GM18511 (cell line): ENCODE results near the gene FREM1.

Source experiments
- ATAC-seq: cut with Tn5 transposase; IDR thresholded peaks from one replicate; pipeline ENCODE4 v1.9.1; 2021; ENCODE audit warnings: mild to moderate bottlenecking, moderate library complexity; ENCODE audit not compliant: unreplicated experiment

FREM1 gene

DNA sequence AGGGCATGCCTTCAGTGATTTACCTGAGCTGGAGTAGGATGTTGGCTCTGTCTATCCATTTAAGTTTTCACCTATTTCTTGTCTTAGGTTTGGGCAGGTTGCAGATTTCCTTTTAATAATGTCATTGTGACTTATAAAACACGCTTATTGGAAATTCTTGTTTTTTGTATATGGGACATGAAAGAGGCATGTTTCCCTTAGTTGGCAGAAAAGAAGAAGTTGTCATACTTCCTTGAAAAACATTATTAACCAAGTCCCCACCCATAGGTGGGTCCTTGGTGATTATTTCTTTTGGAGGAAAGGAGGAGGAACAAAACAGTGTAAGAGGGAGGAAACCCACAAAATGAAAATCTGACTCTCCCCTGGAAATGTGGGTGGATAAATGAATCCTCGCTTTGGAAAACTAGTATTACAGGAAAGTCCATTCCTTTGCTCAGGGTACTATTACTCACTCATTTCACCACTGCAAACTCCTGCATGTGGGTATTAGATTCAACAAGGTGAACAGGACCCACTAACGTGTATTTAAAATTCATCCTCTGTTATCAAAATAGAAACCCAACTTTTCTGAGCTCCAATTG, 197.0 kb downstream of the FREM1 start:
- no peak for ATAC-seq

DNA sequence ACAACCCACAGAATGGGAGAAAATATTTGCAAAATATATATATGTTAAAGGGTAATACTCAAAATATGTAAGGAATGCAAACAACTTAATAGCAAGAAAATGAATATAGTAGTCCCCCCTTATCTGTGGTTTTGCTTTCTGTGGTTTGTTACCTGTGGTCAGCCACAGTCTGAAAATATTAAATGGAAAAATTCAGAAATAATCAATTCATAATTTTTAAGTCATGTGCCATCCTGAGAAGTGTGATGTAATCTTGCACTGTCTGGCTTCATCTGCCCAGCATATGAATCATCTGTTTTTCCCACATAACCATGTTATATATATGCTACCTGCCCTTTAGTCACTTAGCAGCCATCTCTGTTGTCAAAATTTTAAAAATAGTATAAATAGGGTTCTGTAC, 199.4 kb downstream of the FREM1 start:
- ATAC-seq: no peak

DNA sequence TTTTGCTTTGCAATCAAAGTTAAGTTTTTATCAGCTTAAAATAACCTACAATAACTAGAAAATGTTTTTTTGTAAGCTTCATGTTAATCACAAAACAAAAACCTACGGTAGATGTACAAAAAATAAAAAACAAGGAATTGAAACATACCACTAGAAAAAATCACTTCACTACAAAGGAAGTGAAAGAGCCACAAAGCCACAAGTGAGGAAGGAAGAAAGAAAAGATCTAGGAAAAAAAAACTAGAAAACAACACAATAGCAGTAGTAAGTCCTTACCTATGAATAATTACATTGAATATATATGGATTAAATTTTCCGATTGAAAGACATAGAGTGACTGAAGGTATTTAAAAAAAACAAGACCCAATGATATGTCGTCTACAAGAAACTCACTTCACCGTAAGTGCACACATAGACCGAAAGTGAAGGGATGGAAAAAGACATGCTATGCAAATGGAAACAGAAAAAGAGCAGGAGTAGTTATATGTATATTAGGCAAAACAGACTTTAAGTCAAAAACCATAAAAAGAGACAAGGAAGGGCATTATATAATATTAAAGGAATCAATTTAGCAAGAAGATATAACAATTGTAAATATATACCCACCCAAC, 203.6 kb downstream of the FREM1 start:
- ATAC-seq: peak; percentile 77

DNA sequence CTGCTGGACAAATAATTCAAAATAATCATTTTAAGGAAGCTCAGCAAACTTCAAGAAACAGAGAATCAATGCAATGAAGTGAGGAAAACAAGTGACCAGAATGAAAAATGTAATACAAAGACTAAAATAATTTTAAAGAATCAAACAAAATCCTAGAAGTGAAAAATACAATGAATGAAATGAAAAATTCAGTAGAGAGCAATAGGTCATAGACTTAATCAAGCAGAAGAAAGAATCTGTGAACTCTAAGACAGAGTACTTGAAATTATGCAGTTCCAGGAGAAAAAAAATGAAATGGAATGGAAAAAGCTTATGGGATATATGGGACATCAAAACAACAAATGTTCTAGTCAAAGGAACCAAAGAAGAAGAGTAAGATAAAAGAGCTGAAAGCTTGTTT, 205.1 kb downstream of the FREM1 start:
- ATAC-seq: no peak

DNA sequence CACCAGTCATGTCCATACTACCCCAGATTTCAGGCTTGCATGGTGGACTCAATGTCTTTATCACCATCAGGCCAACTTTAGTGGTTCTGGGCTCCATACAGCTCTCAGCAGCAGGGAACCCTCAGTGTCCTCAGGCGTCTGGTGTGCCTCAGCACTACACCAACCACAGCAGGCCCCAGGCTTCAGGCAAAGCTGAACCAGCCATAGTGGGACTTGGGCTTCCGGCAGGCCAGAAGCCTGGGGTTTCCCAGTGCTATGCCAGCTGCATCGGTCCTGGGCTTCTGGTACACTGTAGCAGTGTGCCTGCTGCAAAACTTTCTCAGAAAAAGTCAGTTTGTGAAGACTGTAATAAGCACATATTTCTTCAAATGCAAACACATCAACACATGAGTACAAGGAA, 205.9 kb downstream of the FREM1 start:
- no peak for ATAC-seq

DNA sequence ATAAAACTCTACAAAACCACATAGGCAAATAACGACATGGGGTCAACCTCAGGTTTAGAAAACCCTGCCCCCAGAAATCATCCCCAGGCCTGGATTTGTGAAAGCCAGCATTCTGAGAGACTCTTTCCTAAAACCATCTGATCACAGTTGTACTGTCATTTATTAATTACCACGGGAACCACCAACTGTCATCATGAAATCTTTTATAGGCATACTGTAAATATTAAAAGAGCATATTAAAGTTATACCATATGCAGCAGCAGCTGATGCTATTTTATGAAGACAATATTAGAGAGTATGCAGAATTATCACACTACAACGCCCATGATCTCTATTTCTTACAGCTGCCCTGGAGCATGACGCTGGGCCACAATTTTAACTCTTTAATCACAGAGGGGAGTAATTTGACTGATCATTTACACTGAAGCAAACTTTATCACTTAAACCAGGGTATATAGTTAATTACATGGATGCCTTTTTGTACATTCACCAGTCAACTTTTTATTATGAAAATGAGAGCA, 208.0 kb downstream of the FREM1 start:
- ATAC-seq: no peak

DNA sequence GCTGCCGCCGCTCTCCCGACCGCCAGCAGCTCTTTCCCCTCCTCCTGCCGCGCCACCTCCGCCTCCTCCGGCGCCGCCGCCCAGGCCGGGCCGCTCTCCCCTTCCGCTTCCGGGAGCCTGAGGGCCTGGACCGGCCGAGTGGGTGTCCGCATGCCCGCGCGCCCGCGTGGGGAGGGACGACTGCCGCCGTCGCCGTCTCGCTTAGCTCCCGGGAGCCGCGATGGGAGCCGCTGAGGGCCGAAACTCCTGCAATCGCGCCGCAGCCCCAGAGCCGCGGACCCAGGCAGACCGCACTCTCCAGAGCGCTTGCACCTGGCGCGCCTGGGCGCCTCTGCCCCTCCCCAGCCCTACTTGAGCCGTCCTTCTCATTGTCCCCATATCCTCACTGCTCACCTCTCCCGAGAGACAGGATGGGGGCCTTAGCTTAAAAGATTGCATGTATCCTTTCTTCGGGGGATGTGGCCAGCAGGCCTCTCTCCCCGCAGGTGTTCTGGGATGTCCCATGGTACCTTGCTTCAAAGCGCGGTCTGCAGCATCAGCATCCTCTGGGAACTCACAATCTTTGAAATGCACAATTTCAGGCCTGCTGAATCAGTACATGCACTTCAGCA, 216.9 kb downstream of the FREM1 start, which contains the start of gene ZDHHC21:
ZDHHC21 (minus strand) TSS at position 182 of the 611 bp plus-strand sequence. CDS start 19,092 bp downstream, outside the sequence.
- ATAC-seq: peak; percentile 79

DNA sequence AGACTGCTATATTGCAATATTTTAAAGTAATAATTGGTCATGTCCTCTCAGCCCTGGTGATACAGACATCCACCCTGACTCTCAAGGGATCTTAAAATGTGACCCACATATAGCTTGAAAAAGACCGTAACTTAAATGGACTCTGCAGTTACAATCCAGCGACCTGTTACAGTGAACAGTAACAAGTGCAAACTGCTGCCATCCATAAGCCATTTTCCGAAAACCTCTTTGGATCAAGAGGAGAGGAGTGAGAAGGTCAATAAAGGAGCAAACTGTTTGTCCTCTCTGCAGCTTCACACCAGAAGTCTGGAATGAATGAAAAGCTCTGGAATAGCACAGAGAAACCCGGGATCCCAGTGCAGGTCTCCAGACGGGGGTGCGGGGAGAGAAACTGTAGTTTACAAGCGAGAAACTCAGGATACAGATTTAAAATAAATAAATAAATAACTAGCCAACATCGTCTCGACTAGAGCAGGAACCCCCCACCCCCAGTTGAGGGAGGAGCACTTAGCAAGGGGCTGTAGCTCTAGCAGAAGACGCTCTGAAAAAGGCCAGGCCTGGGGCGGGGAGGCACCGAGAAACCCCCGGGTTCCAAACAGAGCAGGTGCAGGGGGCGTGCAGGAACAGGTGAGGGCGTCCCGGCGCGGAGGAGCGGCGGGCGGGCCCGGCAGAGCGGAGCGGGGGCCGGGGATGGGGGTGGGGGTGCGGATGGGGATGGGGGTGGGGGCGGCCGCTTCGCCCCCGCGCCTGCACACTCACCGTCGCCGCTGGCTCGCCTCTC, 217.6 kb downstream of the FREM1 start:
- ATAC-seq: peak; percentile 43

DNA sequence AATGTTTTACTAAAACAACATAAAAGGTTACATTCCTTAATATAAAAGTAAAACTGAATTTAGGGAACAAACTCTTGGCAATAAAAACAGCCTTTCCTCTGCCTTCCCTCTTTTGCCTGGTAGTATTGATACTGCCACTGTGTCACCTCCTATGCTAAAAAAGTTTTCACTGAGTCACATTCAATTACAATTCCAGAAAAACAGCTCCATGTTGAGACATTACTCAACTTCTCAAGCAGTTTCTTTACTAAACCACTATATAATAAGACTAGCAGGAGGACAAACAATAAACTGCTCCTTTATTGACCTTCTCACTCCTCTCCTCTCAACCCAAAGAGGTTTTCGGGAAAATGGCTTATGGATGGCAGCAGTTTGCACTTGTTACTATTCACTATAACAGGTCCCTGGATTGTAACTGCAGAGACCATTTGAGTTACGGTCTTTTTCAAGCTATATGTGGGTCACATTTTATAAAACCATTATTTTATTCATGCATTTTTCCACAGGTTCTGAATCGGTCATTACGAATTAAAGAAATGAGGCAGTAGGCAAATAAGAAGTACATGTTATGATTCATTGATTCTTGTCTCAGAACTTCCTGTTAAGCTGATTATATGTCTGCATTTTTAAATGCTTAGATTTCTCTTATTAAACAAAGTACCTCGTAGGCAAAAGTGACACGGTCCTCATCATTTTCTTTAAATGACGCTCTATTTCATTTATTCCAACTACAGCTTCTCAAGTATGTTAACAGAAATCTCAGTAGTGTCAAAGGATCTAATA, 219.1 kb downstream of the FREM1 start:
- ATAC-seq: no peak

DNA sequence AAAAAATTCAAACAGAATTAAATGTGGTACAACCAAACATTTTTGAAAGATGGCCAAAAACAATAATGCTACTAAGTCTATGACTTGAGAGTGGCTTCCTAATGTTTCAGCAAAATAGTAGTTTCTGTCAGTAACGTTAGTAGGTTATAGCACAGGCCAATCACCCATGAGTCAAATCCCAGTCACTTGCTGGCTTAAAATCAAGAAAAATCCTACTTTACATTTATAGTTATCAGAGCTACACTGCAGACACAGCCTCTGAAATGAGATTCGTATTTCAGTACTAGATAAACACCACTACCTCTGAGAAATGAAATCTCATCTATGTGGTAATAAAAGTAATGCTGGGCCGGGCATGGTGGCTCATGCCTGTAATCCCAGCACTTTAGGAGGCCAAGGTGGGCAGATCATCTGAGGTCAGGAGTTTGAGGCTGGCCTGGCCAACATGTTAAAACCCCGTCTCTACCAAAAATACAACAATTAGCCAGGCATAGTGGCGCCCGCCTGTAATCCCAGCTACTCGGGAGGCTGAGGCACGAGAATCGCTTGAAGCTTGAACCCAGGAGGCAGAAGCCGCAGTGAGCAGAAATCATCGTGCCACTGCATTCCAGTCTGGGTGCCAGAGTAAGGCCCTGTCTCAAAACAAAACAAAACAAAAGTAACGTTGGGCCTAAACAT, 223.0 kb downstream of the FREM1 start:
- ATAC-seq: no peak

DNA sequence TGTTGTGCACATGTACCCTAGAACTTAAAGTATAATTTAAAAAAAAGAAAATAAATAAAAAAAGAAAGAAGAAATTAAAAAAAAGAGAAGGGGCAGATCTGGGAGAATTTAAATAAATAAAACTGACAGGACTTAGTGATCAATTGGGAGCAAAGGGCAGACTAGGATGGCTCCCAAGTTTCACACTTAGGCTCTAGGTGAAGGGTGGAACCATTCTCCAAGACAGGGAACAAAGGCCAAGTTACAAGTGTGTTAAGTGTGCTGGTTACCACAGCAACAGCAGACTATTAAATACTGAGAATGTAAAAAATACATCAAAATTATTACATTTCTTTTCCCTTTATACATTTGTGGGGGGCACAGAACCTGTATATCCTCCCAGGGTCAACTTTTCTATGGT, 224.1 kb downstream of the FREM1 start:
- no peak for ATAC-seq
